Raji (cell line): ENCODE results near the gene IDI2.

ENCODE experiments used
- POLR2A ChIP-seq: IDR thresholded peaks from 2 replicates; pipeline ENCODE4 v1.6.1; 2011; ENCODE audit warnings: low read depth, low read length, control low read depth; ENCODE audit not compliant: insufficient read depth

Gene IDI2

GRCh38 chr10:996031-996430, 29.6 kb downstream of the IDI2 start:
- no peak for TF ChIP-seq POLR2A

GRCh38 chr10:995559-995926, 30.1 kb downstream of the IDI2 start:
- no peak for TF ChIP-seq POLR2A

GRCh38 chr10:994836-995558, 30.7 kb downstream of the IDI2 start:
- TF ChIP-seq POLR2A, result no peak

GRCh38 chr10:992871-993270, 32.8 kb downstream of the IDI2 start:
- no peak for TF ChIP-seq POLR2A

- TF ChIP-seq POLR2A, result no peak
These were observed 33.2 kb downstream of the IDI2 start for GRCh38 chr10:992467-992866.

- TF ChIP-seq POLR2A, result no peak
These were observed 34.9 kb downstream of the IDI2 start for GRCh38 chr10:990808-991207.

GRCh38 chr10:988667-989545, 36.8 kb downstream of the IDI2 start:
- no peak for TF ChIP-seq POLR2A

GRCh38 chr10:987870-988666, 37.6 kb downstream of the IDI2 start, which contains the start of gene GTPBP4:
Gene GTPBP4 (plus strand): TSS chr10:988434. CDS start chr10:988480, 46 bp downstream.
- TF ChIP-seq POLR2A, result peak; percentile 82

- no peak for TF ChIP-seq POLR2A
These were observed 38.1 kb downstream of the IDI2 start for GRCh38 chr10:987620-987869.

GRCh38 chr10:986881-987619, 38.6 kb downstream of the IDI2 start:
- no peak for TF ChIP-seq POLR2A

- TF ChIP-seq POLR2A, result no peak
These were observed 39.4 kb downstream of the IDI2 start for GRCh38 chr10:986137-986825.

GRCh38 chr10:985361-985760, 40.3 kb downstream of the IDI2 start:
- TF ChIP-seq POLR2A, result no peak

- no peak for TF ChIP-seq POLR2A
These were observed 41.5 kb downstream of the IDI2 start for GRCh38 chr10:983971-984655.

GRCh38 chr10:983401-983800, 42.3 kb downstream of the IDI2 start:
- TF ChIP-seq POLR2A, result no peak
